Thoracic aorta (tissue), 2 donors: ENCODE measurements around the gene ZDHHC24. TPM values are rescaled to one million over a fixed set of nuclear protein-coding genes. Genes with fewer than 3 reads are reported as not detected.
"Not testable (repeated sequence)": the region's sequence is repeated elsewhere in the genome, so short reads cannot be mapped to it uniquely, and the experiment has no call there.

Source experiments
- ATAC-seq: fragments of 150-250 bp; one replicate; pipeline ENCODE4 v1.8.0; 2017; ENCODE audit warnings: low read depth; ENCODE audit not compliant: insufficient number of reproducible peaks, low FRiP score
- DNase-seq: peaks from one replicate; pipeline ENCODE4 v3.0.0-alpha.2; 2020; ENCODE audit warnings: low spot score
- H3K27ac ChIP-seq, 2 donors: fragments of 200-600 bp; sonication (generic); 1 replicate in 1 of 2; 2 replicates in 1 of 2; pipeline ENCODE4 v1.5.1; 2016; ENCODE audit warnings: mild to moderate bottlenecking in 2 of 2, moderate library complexity in 2 of 2
- H3K27me3 ChIP-seq: fragments of 200-600 bp; sonication (generic); replicated peaks from 2 replicates; pipeline ENCODE4 v1.6.0; 2016; ENCODE audit warnings: mild to moderate bottlenecking; ENCODE audit not compliant: insufficient read depth
- H3K36me3 ChIP-seq: fragments of 200-600 bp; sonication (generic); one replicate; pipeline ENCODE4 v1.5.1; 2016
- H3K4me1 ChIP-seq, 2 donors: fragments of 200-600 bp; sonication (generic); 1 replicate in 1 of 2; 2 replicates in 1 of 2; pipeline versions ENCODE4 v1.5.1 to v1.6.0; 2016; ENCODE audit warnings: low read depth in 2 of 2, mild to moderate bottlenecking in 1 of 2; ENCODE audit not compliant: control insufficient read depth in 1 of 2
- H3K4me3 ChIP-seq: fragments of 200-600 bp; sonication (generic); 2 replicates; pipeline ENCODE4 v1.5.1; 2016; ENCODE audit warnings: mild to moderate bottlenecking
- H3K9me3 ChIP-seq: fragments of 200-600 bp; sonication (generic); 2 replicates; pipeline ENCODE4 v1.5.1; 2016
- CTCF ChIP-seq: fragments of 200-600 bp; sonication (generic); IDR thresholded peaks from one replicate; pipeline ENCODE4 v1.5.1; 2019; ENCODE audit warnings: antibody characterized with exemption
- total RNA-seq, 2 donors: library from RNA; depleted of rRNA; stranded (reverse); fragments of >200 nt; gene quantifications; one replicate each; pipeline versions ENCODE4 v1.1.0 to v1.2.3, GENCODE V29; 2016

The ZDHHC24 gene
- total RNA-seq, 2 donors from 2014 or later = 10.2 to 15.7 TPM

GRCh38 chr11:66592457-66593302, 46.8 kb upstream of the ZDHHC24 start, which contains the start of the genes CCDC87 and CCS:
TSS of gene CCDC87 (minus strand) at chr11:66593063. CDS start at chr11:66593015, 48 bp downstream.
TSS of gene CCS (plus strand) at chr11:66593185. CDS start at chr11:66593262, 77 bp downstream.
- Histone ChIP-seq H3K4me3 (peak within 1 kb of the TSS; percentile 88), H3K27me3 (no peaks in the 10 kb centered on the region), H3K4me1 (peaks cover 12 to 33% of the 10 kb centered on the region in 2 donors), H3K27ac (peak within 1 kb of the TSS; percentile 65 to 78), H3K9me3 (no peaks in the 10 kb centered on the region), H3K36me3 (no peaks in the 10 kb centered on the region)
- ATAC-seq = peak; percentile 89
- DNase-seq = peak; percentile 96
- TF ChIP-seq CTCF = peak; percentile 69

GRCh38 chr11:66591175-66591574, 45.3 kb upstream of the ZDHHC24 start:
- Histone ChIP-seq H3K36me3 (no peaks in the 10 kb centered on the region), H3K4me3 (no peak overlapping the region), H3K4me1 (peaks cover 12 to 33% of the 10 kb centered on the region in 2 donors), H3K27ac (no peak overlapping the region), H3K9me3 (no peaks in the 10 kb centered on the region), H3K27me3 (no peaks in the 10 kb centered on the region)
- ATAC-seq (no peak), DNase-seq (no peak)
- no peak for TF ChIP-seq CTCF

GRCh38 chr11:66589996-66590675, 44.3 kb upstream of the ZDHHC24 start:
- DNase-seq = no peak
- ATAC-seq = no peak
- H3K9me3 ChIP-seq = no peaks in the 10 kb centered on the region
- H3K4me1 ChIP-seq = peaks cover 7 to 25% of the 10 kb centered on the region in 2 donors
- H3K27me3 ChIP-seq = no peaks in the 10 kb centered on the region
- H3K27ac ChIP-seq = no peak overlapping the region
- H3K36me3 ChIP-seq = no peaks in the 10 kb centered on the region
- TF ChIP-seq CTCF = no peak
- no peak overlapping the region for H3K4me3 ChIP-seq

- ATAC-seq, H3K36me3 ChIP-seq, H3K9me3 ChIP-seq, DNase-seq, H3K27me3 ChIP-seq, H3K27ac ChIP-seq, H3K4me3 ChIP-seq: not testable (repeated sequence)
- H3K4me1 ChIP-seq = peaks cover 7 to 16% of the 10 kb centered on the region in 2 donors
Measured at GRCh38 chr11:66589315-66589714, 43.5 kb upstream of the ZDHHC24 start.

GRCh38 chr11:66586136-66586535, 40.3 kb upstream of the ZDHHC24 start:
- TF ChIP-seq CTCF = no peak
- peaks cover 6% of the 10 kb centered on the region for H3K9me3 ChIP-seq
- ATAC-seq = no peak
- no peak overlapping the region for H3K4me3 ChIP-seq
- no peak overlapping the region for H3K27ac ChIP-seq
- DNase-seq = no peak
- no peaks in the 10 kb centered on the region for H3K36me3 ChIP-seq
- no peaks in the 10 kb centered on the region for H3K4me1 ChIP-seq
- no peaks in the 10 kb centered on the region for H3K27me3 ChIP-seq

GRCh38 chr11:66585447-66585846, 39.6 kb upstream of the ZDHHC24 start:
- H3K4me1 ChIP-seq, ATAC-seq, H3K4me3 ChIP-seq, DNase-seq, H3K27me3 ChIP-seq, H3K9me3 ChIP-seq, H3K36me3 ChIP-seq, H3K27ac ChIP-seq: not testable (repeated sequence)

- not testable (repeated sequence) for H3K4me3 ChIP-seq, H3K27ac ChIP-seq, H3K4me1 ChIP-seq, H3K9me3 ChIP-seq, H3K36me3 ChIP-seq, ATAC-seq, H3K27me3 ChIP-seq, DNase-seq
Measured at GRCh38 chr11:66582565-66583147, 36.8 kb upstream of the ZDHHC24 start.
